Fibroblast of lung (primary cell): Measurements from ENCODE around the gene MON1A.

Experiments
- CTCF ChIP-seq, 2 donors: IDR thresholded peaks in 1 of 2; conservative IDR thresholded peaks in 1 of 2; 1 replicate in 1 of 2; 2 replicates in 1 of 2; pipeline ENCODE4 v1.5.1; 2011 to 2012; ENCODE audit warnings: low read length in 2 of 2, control low read depth in 1 of 2, inconsistent platforms in 1 of 2, low read depth in 1 of 2, mild to moderate bottlenecking in 1 of 2
- EZH2 ChIP-seq: IDR thresholded peaks from 2 replicates; pipeline ENCODE4 v1.5.1; 2012; ENCODE audit warnings: low read length, control low read depth, mild to moderate bottlenecking; ENCODE audit errors: missing control alignments

- TF ChIP-seq CTCF (conservative IDR thresholded peaks at IDR 0.05 in 1 of 2, IDR thresholded peaks at IDR 0.05 in 1 of 2; ENCODE audit: low read depth in 1 of 2, low read length in 2 of 2) (no peak), EZH2 (no peak)
Observed at GRCh38 chr3:49968346-49968745, 38.7 kb upstream of the MON1A start.
